HCT116 (cell line): ENCODE measurements around the gene RPL10. TPM values are rescaled to one million over a fixed set of nuclear protein-coding genes. Genes with fewer than 3 reads are reported as not detected.

Experiments
- ATAC-seq: fragments of 200-7000 bp; cut with Tn5 transposase; 2 replicates; pipeline ENCODE4 v1.9.1; 2020; ENCODE audit warnings: mild to moderate bottlenecking, moderate library complexity
- BruUV-seq: library from RNA; stranded (reverse); fragments of 400-500 nt; replicated peaks from 2 replicates; lab custom pipeline; 2021; lab: Mats Ljungman, UMichigan
- CTCF ChIA-PET: fragments of 300-600 bp; sonication (Branson Sonifier 250); formaldehyde crosslinking; loops from one replicate; lab custom pipeline; 2021; ENCODE audit warnings: antibody characterized with exemption; lab: Charles Lee
- POLR2A ChIA-PET: fragments of 300-600, 350-600 bp; sonication (Branson Sonifier 250); formaldehyde crosslinking; loops from one replicate; lab custom pipeline; 2021; ENCODE audit warnings: antibody characterized with exemption; lab: Charles Lee
- RAD21 ChIA-PET, 2 experiments: fragments of 300-600 bp; sonication (Branson Sonifier 250); formaldehyde crosslinking; loops; one replicate each; lab custom pipeline; 2023; ENCODE audit warnings: low total read pairs in 2 of 2; ENCODE audit not compliant: uncharacterized antibody in 2 of 2, unreplicated experiment in 2 of 2, low non-redundant PET in 1 of 2; lab: Charles Lee
- DNase-seq: peaks from one replicate; pipeline ENCODE4 v3.0.0-alpha.2; 2010; ENCODE audit warnings: low read depth, low spot score
- H2AFZ ChIP-seq: fragments of 200-600 bp; shearing (Covaris generic), sonication (generic); 2 replicates; pipeline ENCODE4 v1.6.1; 2017; ENCODE audit warnings: low read depth, mixed run types, mixed read lengths, antibody characterized with exemption, low read length; ENCODE audit not compliant: poor library complexity, severe bottlenecking
- H3K27ac ChIP-seq: 2 replicates; pipeline ENCODE4 v1.5.1; 2012; ENCODE audit warnings: low read depth, low read length
- H3K27me3 ChIP-seq: fragments of 200-600 bp; sonication (generic); 2 replicates; pipeline ENCODE4 v1.6.1; 2016; ENCODE audit warnings: mixed run types, low read length, mixed read lengths; ENCODE audit not compliant: insufficient read depth
- H3K36me3 ChIP-seq, 2 experiments: fragments of 200-500 bp in 1 of 2; fragments of 200-600 bp in 1 of 2; sonication (Bioruptor generic) in 1 of 2; sonication (generic) in 1 of 2; 2 replicates each; pipeline versions ENCODE4 v1.5.1 to v1.6.1; 2014 to 2016; ENCODE audit warnings: low read length in 2 of 2, inconsistent platforms in 1 of 2, mixed read lengths in 1 of 2, mixed run types in 1 of 2; ENCODE audit not compliant: insufficient read depth in 2 of 2, control insufficient read depth in 1 of 2
- H3K4me1 ChIP-seq, 2 experiments: fragments of 200-600 bp in 1 of 2; sonication (generic) in 1 of 2; 2 replicates each; pipeline versions ENCODE4 v1.5.1 to v1.6.1; 2012 to 2017; ENCODE audit warnings: low read length in 2 of 2, inconsistent platforms in 1 of 2, mild to moderate bottlenecking in 1 of 2, mixed read lengths in 1 of 2, mixed run types in 1 of 2, moderate library complexity in 1 of 2; ENCODE audit not compliant: insufficient read depth in 2 of 2, control insufficient read depth in 1 of 2
- H3K4me2 ChIP-seq: fragments of 200-600 bp; sonication (generic); 2 replicates; pipeline ENCODE4 v1.6.1; 2017; ENCODE audit warnings: mixed run types, low read length, mixed read lengths
- H3K4me3 ChIP-seq, 2 experiments: fragments of 200-600 bp in 1 of 2; sonication (generic) in 1 of 2; replicated peaks in 1 of 2; 2 replicates each; pipeline ENCODE4 v1.5.1; 2011 to 2016; ENCODE audit warnings: low read length in 2 of 2, control low read depth in 1 of 2, low read depth in 1 of 2, mild to moderate bottlenecking in 1 of 2, mixed read lengths in 1 of 2, mixed run types in 1 of 2
- H3K79me2 ChIP-seq: fragments of 200-600 bp; sonication (generic); 2 replicates; pipeline ENCODE4 v1.6.1; 2017; ENCODE audit warnings: mild to moderate bottlenecking, mixed run types, low read length, moderate library complexity, mixed read lengths; ENCODE audit not compliant: insufficient read depth
- H3K9ac ChIP-seq: fragments of 200-600 bp; sonication (generic); 2 replicates; pipeline ENCODE4 v1.6.1; 2016; ENCODE audit warnings: low read length, mixed read lengths
- H3K9me2 ChIP-seq: fragments of 200-600 bp; sonication (generic), shearing (Covaris generic); 2 replicates; pipeline ENCODE4 v1.6.1; 2017; ENCODE audit warnings: mixed run types, mild to moderate bottlenecking, moderate library complexity; ENCODE audit not compliant: insufficient read depth
- H3K9me3 ChIP-seq, 2 experiments: fragments of 200-500 bp in 1 of 2; fragments of 200-600 bp in 1 of 2; sonication (Bioruptor generic) in 1 of 2; sonication (generic) in 1 of 2; 2 replicates each; pipeline ENCODE4 v1.6.1; 2014 to 2017; ENCODE audit warnings: low read length in 2 of 2, mixed read lengths in 2 of 2, inconsistent platforms in 1 of 2, low read depth in 1 of 2, mild to moderate bottlenecking in 1 of 2, mixed run types in 1 of 2, moderate library complexity in 1 of 2; ENCODE audit not compliant: control insufficient read depth in 1 of 2, insufficient read depth in 1 of 2
- H4K20me1 ChIP-seq: fragments of 200-600 bp; sonication (generic), shearing (Covaris generic); 2 replicates; pipeline ENCODE4 v1.6.1; 2017; ENCODE audit warnings: mixed run types, mild to moderate bottlenecking, moderate library complexity; ENCODE audit not compliant: insufficient read depth
- EZH2phosphoT487 ChIP-seq: fragments of 200-600 bp; IDR thresholded peaks from 2 replicates; pipeline ENCODE4 v1.6.1; 2018; ENCODE audit warnings: antibody characterized with exemption, borderline replicate concordance
- REST ChIP-seq: IDR thresholded peaks from 2 replicates; pipeline ENCODE4 v1.6.1; 2012; ENCODE audit warnings: low read depth
- SIN3A ChIP-seq: IDR thresholded peaks from 2 replicates; pipeline ENCODE4 v1.6.1; 2012; ENCODE audit warnings: low read depth
- SP1 ChIP-seq: IDR thresholded peaks from 2 replicates; pipeline ENCODE4 v1.6.1; 2012; ENCODE audit warnings: low read depth
- YY1 ChIP-seq: IDR thresholded peaks from 2 replicates; pipeline ENCODE4 v1.6.1; 2011; ENCODE audit warnings: low read length, low read depth, moderate library complexity, mild to moderate bottlenecking; ENCODE audit not compliant: insufficient replicate concordance; ENCODE audit errors: extremely low read depth
- ZNF274 ChIP-seq: fragments of 200-500 bp; sonication (Bioruptor generic); IDR thresholded peaks from 2 replicates; pipeline ENCODE4 v1.6.1; 2014; ENCODE audit warnings: mild to moderate bottlenecking, low read depth, low read length, inconsistent platforms
- intact Hi-C: fragments of 100-400 bp; cut with micrococcal nuclease; formaldehyde crosslinking; loops from 2 replicates; pipeline ENCODE4 v1.10.0; 2022
- total RNA-seq: library from RNA; stranded (reverse); gene quantifications from one replicate; pipeline ENCODE4 v1.2.1, GENCODE V29; 2021; ENCODE audit not compliant: unreplicated experiment

RPL10 gene
- total RNA-seq, 1 experiment from 2014 or later, result 3,069 TPM

- Histone ChIP-seq H3K9me2 (no peaks in the 10 kb centered on the region), H3K4me2 (no peak overlapping the region), H2AFZ (no peak overlapping the region), H3K27ac (no peak overlapping the region), H3K4me3 (no peak overlapping the region), H3K36me3 (peaks cover 6 to 25% of the 10 kb centered on the region in 2 experiments; a peak in 2 of 4 replicates), H4K20me1 (0 out of 2 replicates have a peak, but pooled peaks cover 2% of the 10 kb centered on the region), H3K79me2 (peaks cover 32% of the 10 kb centered on the region; the same call in 1 of the 2 replicates), H3K9ac (no peak overlapping the region), H3K4me1 (no peaks in the 10 kb centered on the region), H3K9me3 (no peaks in the 10 kb centered on the region), H3K27me3 (no peaks in the 10 kb centered on the region)
- POLR2A ChIA-PET, result no interaction called here
- TSS peak; percentile 23 for BruUV-seq
- intact Hi-C loops, result no loop called here
- ATAC-seq (no peak), DNase-seq (no peak)
- TF ChIP-seq SP1 (no peak), EZH2phosphoT487 (no peak), REST (no peak), YY1 (no peak), SIN3A (no peak), ZNF274 (no peak)
- CTCF ChIA-PET, result no interaction called here
- RAD21 ChIA-PET, result no interaction called here
Measured at GRCh38 chrX:154359362-154360154, 38.6 kb upstream of the RPL10 start.
